Lower lobe of right lung (tissue), 2 donors: Measurements from ENCODE around the gene MGMT. TPM values are rescaled to one million over a fixed set of nuclear protein-coding genes. Genes with fewer than 3 reads are reported as not detected.

Experiments used
- ATAC-seq, 2 donors: fragments of 200-7000 bp; cut with Tn5 transposase; one replicate each; pipeline ENCODE4 v1.9.1; 2020 to 2022; ENCODE audit warnings: mild to moderate bottlenecking in 2 of 2, moderate library complexity in 2 of 2
- DNase-seq: peaks from one replicate; pipeline ENCODE4 v3.0.0-alpha.2; 2020
- H3K27ac ChIP-seq: fragments of 200-600 bp; one replicate; pipeline ENCODE4 v1.8.0; 2022
- H3K27me3 ChIP-seq: fragments of 200-600 bp; one replicate; pipeline ENCODE4 v1.8.0; 2022; ENCODE audit warnings: low read depth
- H3K36me3 ChIP-seq: fragments of 200-600 bp; one replicate; pipeline ENCODE4 v1.8.0; 2022; ENCODE audit warnings: mild to moderate bottlenecking
- H3K4me1 ChIP-seq: fragments of 200-600 bp; one replicate; pipeline ENCODE4 v1.8.0; 2022
- H3K4me3 ChIP-seq: fragments of 200-600 bp; one replicate; pipeline ENCODE4 v1.8.0; 2022; ENCODE audit warnings: mild to moderate bottlenecking
- H3K9me3 ChIP-seq: fragments of 200-600 bp; one replicate; pipeline ENCODE4 v1.8.0; 2022
- intact Hi-C: fragments of 100-400 bp; cut with DNase I; formaldehyde crosslinking; loops from one replicate; pipeline ENCODE4 v1.11.0; 2022
- total RNA-seq: library from RNA; stranded (reverse); fragmentation: NEBNext Ultra II Directional; extraction: Animal tissue kit (Norgen Biotek cat#: 25700); gene quantifications from one replicate; pipeline ENCODE4 v1.2.1, GENCODE V29; 2021
- TF ChIP-seq, protein P1 (sequence below): fragments of 200-600 bp; IDR thresholded peaks from one replicate; pipeline ENCODE4 v1.8.0; 2022; ENCODE audit warnings: antibody characterized with exemption, mild to moderate bottlenecking
- donor health status: DM: no; HTN: yes; CAD: no; lungs with severe emphysema.

MGMT gene
- total RNA-seq, 1 donor from 2014 or later: 19.9 TPM

DNA sequence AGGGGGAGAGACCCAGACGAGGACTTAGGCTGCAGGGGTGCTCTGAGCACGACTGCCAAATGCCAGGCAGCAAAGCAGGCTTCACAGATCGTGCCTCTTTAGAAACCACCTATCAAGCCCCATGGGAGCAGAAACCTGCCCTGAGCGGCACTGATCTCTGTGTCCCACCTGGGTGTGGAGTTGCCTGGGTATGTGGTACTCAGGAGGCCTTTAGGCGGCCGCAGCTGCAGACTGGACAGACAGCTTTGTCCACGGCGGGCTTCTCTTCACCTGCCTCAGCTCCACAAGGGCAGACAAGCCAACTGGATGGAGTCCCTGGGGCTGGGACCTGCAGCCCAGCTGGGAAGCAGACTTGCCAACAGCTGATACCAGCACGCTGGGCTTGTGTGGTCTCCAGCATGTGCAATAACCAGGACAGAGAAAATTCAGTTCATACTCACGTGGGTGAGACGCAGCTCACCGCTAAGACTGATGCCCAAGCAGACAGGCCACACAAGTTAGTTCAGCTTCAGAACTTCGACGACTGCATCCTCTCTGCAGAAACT, 333.8 kb downstream of the MGMT start:
- intact Hi-C loops: no loop called here
- TF ChIP-seq, protein P1, sequence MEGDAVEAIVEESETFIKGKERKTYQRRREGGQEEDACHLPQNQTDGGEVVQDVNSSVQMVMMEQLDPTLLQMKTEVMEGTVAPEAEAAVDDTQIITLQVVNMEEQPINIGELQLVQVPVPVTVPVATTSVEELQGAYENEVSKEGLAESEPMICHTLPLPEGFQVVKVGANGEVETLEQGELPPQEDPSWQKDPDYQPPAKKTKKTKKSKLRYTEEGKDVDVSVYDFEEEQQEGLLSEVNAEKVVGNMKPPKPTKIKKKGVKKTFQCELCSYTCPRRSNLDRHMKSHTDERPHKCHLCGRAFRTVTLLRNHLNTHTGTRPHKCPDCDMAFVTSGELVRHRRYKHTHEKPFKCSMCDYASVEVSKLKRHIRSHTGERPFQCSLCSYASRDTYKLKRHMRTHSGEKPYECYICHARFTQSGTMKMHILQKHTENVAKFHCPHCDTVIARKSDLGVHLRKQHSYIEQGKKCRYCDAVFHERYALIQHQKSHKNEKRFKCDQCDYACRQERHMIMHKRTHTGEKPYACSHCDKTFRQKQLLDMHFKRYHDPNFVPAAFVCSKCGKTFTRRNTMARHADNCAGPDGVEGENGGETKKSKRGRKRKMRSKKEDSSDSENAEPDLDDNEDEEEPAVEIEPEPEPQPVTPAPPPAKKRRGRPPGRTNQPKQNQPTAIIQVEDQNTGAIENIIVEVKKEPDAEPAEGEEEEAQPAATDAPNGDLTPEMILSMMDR: no peak
- ATAC-seq (no peak), DNase-seq (no peak)
- no peak overlapping the region for H3K27ac ChIP-seq
- H3K36me3 ChIP-seq: no peaks in the 10 kb centered on the region
- H3K4me3 ChIP-seq: no peak overlapping the region
- H3K9me3 ChIP-seq: peaks cover 27% of the 10 kb centered on the region
- no peaks in the 10 kb centered on the region for H3K4me1 ChIP-seq
- no peaks in the 10 kb centered on the region for H3K27me3 ChIP-seq

GRCh38 chr10:129807211-129807610, 340.2 kb downstream of the MGMT start:
- H3K36me3 ChIP-seq: no peaks in the 10 kb centered on the region
- no peaks in the 10 kb centered on the region for H3K27me3 ChIP-seq
- DNase-seq: no peak
- peaks cover 27% of the 10 kb centered on the region for H3K9me3 ChIP-seq
- H3K4me1 ChIP-seq: no peaks in the 10 kb centered on the region
- intact Hi-C loops: no loop called here
- TF ChIP-seq, protein P1: no peak
- ATAC-seq: no peak
- H3K4me3 ChIP-seq: no peak overlapping the region
- no peak overlapping the region for H3K27ac ChIP-seq

DNA sequence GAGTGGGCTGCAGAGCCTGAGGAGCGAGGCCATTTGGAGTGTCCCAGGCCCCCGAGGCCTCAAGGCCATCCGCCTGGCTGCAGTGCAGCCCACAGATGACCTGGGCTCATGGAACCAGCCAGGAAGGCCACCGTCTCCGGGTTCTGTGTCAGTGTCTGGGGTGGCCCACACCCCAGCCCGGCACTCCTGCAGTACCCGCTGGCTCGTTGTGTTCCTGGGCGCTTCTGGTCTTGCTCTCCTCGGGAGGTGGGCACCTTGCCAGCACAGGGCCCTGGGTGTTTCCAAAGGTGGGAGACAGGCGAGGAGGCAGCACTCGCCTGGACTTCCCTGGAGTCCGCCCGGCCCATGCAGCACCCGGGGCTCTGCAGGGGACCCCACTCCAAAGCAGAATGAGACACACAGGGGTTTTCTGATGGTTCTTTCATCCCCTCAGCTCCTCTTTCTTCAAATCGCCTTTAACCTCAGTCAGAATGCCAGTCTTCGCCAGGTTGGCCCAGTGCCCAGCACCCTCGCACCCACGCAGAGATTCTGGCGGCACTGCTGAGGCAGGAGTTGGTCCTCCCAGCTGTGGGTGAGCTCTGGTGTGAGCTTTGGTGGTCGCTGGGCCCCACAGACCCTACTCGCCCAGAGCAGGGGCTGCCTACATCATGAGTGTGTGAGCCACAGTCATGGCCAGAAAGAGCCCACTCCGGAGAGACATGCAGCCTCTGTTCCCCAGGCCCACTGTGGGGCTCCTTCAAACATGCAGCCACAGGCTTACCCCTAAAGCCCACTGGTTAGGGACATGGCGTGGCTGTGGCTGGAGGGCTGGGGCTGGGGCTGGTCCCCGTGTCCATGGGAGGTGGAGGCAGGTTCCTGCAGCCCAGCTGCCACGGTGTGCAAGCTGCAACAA, 341.3 kb downstream of the MGMT start:
- ATAC-seq: no peak

GRCh38 chr10:129809431-129809830, 342.4 kb downstream of the MGMT start:
- Histone ChIP-seq H3K4me3 (no peak overlapping the region), H3K36me3 (no peaks in the 10 kb centered on the region), H3K9me3 (peaks cover 10% of the 10 kb centered on the region), H3K4me1 (no peaks in the 10 kb centered on the region), H3K27me3 (no peaks in the 10 kb centered on the region), H3K27ac (no peak overlapping the region)
- TF ChIP-seq, protein P1: no peak
- DNase-seq (no peak), ATAC-seq (no peak)
- intact Hi-C loops: no loop called here

More for the DNA sequence above, 341.3 kb downstream of the MGMT start:
- Histone ChIP-seq H3K27ac (no peak overlapping the region), H3K4me3 (no peak overlapping the region), H3K27me3 (no peaks in the 10 kb centered on the region), H3K36me3 (no peaks in the 10 kb centered on the region), H3K9me3 (peaks cover 19% of the 10 kb centered on the region), H3K4me1 (no peaks in the 10 kb centered on the region)
- intact Hi-C loops: no loop called here
- TF ChIP-seq, protein P1: no peak
- DNase-seq: no peak

GRCh38 chr10:129809841-129810240, 342.8 kb downstream of the MGMT start:
- Histone ChIP-seq H3K36me3 (no peaks in the 10 kb centered on the region), H3K9me3 (peaks cover 8% of the 10 kb centered on the region), H3K27ac (no peak overlapping the region), H3K4me3 (no peak overlapping the region), H3K27me3 (no peaks in the 10 kb centered on the region), H3K4me1 (no peaks in the 10 kb centered on the region)
- DNase-seq: no peak
- TF ChIP-seq, protein P1: no peak
- intact Hi-C loops: no loop called here
- ATAC-seq: no peak
